ENCODE measurements around the gene C1QB. TPM values are rescaled to one million over a fixed set of nuclear protein-coding genes. Genes with fewer than 3 reads are reported as not detected.
A peak's percentile ranks its signal among the peaks of the same experiment; 100 is the strongest.

The C1QB gene, protein sequence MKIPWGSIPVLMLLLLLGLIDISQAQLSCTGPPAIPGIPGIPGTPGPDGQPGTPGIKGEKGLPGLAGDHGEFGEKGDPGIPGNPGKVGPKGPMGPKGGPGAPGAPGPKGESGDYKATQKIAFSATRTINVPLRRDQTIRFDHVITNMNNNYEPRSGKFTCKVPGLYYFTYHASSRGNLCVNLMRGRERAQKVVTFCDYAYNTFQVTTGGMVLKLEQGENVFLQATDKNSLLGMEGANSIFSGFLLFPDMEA
- total RNA-seq = 0.72 TPM in 1 of 2 replicates, not detected in the other

DNA sequence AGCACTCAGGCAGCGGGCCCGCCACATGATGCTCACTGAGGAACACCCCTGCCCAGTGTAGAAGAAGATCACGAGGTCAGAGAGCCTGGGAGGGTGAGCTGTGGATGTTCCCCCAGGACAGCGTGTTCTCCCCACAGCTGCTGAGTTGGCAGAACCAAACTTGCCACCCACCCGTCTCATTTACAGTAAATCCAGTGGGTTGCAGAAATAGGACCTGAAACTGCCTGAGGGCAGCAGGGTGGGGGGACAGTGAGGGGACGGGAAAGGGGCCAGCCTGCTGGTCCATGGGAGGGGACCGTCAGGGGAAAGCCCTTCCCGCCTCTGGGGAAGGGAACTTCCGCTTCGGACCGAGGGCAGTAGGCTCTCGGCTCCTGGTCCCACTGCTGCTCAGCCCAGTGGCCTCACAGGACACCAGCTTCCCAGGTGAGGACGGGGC is at the start of gene C1QB:
Gene C1QB, plus strand, starts transcription at position 356 of the 436 bp plus-strand sequence. CDS start 6,227 bp downstream, outside the sequence.
- TF ChIP-seq, protein P1, sequence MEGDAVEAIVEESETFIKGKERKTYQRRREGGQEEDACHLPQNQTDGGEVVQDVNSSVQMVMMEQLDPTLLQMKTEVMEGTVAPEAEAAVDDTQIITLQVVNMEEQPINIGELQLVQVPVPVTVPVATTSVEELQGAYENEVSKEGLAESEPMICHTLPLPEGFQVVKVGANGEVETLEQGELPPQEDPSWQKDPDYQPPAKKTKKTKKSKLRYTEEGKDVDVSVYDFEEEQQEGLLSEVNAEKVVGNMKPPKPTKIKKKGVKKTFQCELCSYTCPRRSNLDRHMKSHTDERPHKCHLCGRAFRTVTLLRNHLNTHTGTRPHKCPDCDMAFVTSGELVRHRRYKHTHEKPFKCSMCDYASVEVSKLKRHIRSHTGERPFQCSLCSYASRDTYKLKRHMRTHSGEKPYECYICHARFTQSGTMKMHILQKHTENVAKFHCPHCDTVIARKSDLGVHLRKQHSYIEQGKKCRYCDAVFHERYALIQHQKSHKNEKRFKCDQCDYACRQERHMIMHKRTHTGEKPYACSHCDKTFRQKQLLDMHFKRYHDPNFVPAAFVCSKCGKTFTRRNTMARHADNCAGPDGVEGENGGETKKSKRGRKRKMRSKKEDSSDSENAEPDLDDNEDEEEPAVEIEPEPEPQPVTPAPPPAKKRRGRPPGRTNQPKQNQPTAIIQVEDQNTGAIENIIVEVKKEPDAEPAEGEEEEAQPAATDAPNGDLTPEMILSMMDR (IDR thresholded peaks at IDR 0.05; ENCODE audit: extremely low read depth, low read depth, low read length) = no peak
- H3K27me3 ChIP-seq (ENCODE audit: insufficient read depth, low read length) = peaks cover 54% of the 10 kb centered on the region

DNA sequence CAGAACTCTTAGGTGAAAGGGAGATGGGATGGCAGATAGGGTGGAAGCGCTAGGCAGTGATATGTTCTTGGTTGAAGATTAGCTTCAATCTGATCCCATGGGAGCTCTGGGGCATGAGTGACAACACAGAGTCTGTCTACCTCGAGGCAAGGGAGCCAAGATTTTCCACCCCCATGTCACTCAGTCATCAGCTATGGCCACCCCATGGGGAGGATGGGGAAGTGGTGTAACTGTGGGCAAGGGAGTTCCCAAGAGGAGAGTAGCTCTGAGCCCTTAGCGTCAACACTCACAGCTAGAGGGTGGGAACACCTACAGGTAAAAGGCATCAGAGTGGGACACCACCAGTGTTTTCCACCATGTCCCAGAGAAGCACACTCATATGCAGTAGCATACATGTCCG is 46.9 kb upstream of the C1QB start:
- H2AFZ ChIP-seq (ENCODE audit: low read length) = no peak overlapping the region
- H3K4me2 ChIP-seq (ENCODE audit: insufficient read depth, low read length) = no peak overlapping the region
- H4K20me1 ChIP-seq (ENCODE audit: insufficient read depth, low read length) = no peaks in the 10 kb centered on the region
- H3K79me2 ChIP-seq (ENCODE audit: insufficient read depth, low read length) = no peaks in the 10 kb centered on the region
- no peak for DNase-seq (ENCODE audit: insufficient read length, low spot score, missing footprints)
- H3K27ac ChIP-seq (ENCODE audit: low read depth, low read length) = no peak overlapping the region
- no peaks in the 10 kb centered on the region for H3K4me1 ChIP-seq (ENCODE audit: insufficient read depth, low read length)
- H3K9me3 ChIP-seq (ENCODE audit: low read depth, low read length) = no peaks in the 10 kb centered on the region
- H3K4me3 ChIP-seq (ENCODE audit: insufficient read depth, low read length) = no peak overlapping the region
- TF ChIP-seq, protein P1 (IDR thresholded peaks at IDR 0.05; ENCODE audit: extremely low read depth, low read depth, low read length) = no peak
- no peaks in the 10 kb centered on the region for H3K36me3 ChIP-seq (ENCODE audit: insufficient read depth, low read length)
- peaks cover 19% of the 10 kb centered on the region for H3K27me3 ChIP-seq (ENCODE audit: insufficient read depth, low read length)

More for the DNA sequence above, at the start of gene C1QB:
- Histone ChIP-seq H4K20me1 (ENCODE audit: insufficient read depth, low read length) (no peaks in the 10 kb centered on the region), H3K36me3 (ENCODE audit: insufficient read depth, low read length) (no peaks in the 10 kb centered on the region), H3K4me2 (ENCODE audit: insufficient read depth, low read length) (no peak within 1 kb of the TSS), H2AFZ (ENCODE audit: low read length) (no peak within 1 kb of the TSS), H3K79me2 (ENCODE audit: insufficient read depth, low read length) (no peaks in the 10 kb centered on the region), H3K4me3 (ENCODE audit: insufficient read depth, low read length) (no peak within 1 kb of the TSS), H3K4me1 (ENCODE audit: insufficient read depth, low read length) (no peaks in the 10 kb centered on the region), H3K9me3 (ENCODE audit: low read depth, low read length) (no peaks in the 10 kb centered on the region), H3K27ac (ENCODE audit: low read depth, low read length) (no peak within 1 kb of the TSS)
- peak; percentile 57 for DNase-seq (ENCODE audit: insufficient read length, low spot score, missing footprints)

DNA sequence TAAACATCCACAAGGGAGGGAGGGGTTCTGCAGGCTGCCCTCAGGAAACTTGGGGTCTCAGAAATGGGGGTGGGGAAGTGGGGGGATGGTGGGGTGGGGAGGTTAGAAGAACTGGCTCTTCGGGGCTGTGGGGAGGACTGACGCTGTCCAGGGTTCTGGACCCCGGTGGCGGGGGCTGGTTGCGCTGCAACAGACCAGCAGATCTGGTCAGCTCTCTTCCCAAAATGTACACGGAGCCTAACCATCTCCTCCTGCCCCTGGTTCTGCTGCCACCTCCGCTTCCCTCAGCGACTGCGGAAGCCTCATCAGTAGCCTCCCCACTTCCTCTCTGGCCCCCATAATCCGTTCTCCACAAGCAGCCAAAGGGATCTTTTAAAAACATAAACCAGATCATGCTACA is 45.9 kb upstream of the C1QB start:
- Histone ChIP-seq H3K9me3 (ENCODE audit: low read depth, low read length) (no peaks in the 10 kb centered on the region), H3K4me1 (ENCODE audit: insufficient read depth, low read length) (no peaks in the 10 kb centered on the region), H3K27me3 (ENCODE audit: insufficient read depth, low read length) (peaks cover 19% of the 10 kb centered on the region), H3K4me3 (ENCODE audit: insufficient read depth, low read length) (no peak overlapping the region), H3K27ac (ENCODE audit: low read depth, low read length) (no peak overlapping the region), H2AFZ (ENCODE audit: low read length) (no peak overlapping the region), H3K79me2 (ENCODE audit: insufficient read depth, low read length) (no peaks in the 10 kb centered on the region), H3K36me3 (ENCODE audit: insufficient read depth, low read length) (no peaks in the 10 kb centered on the region), H3K4me2 (ENCODE audit: insufficient read depth, low read length) (no peak overlapping the region), H4K20me1 (ENCODE audit: insufficient read depth, low read length) (no peaks in the 10 kb centered on the region)
- TF ChIP-seq, protein P1 (IDR thresholded peaks at IDR 0.05; ENCODE audit: extremely low read depth, low read depth, low read length) = no peak
- DNase-seq (ENCODE audit: insufficient read length, low spot score, missing footprints) = peak; percentile 84

DNA sequence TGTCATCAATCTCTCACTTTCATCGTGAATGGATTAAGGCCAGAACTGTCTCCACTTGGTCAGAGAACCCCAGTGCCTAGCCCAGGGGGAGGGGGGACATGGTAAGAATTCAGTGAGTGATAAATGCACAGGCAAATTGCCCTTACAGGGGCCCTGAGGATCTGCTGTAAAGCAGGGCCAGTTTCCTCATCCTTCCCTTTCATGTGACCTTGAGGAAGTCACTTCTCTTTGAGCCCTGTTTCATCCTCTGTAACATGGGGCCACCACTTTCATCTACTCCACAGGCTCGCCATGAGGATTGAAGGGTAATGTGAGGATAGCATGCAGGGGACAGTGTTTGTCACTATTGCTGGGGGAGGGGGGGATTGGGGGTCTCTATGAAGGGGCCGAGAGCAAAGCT is 44.7 kb upstream of the C1QB start:
- no peaks in the 10 kb centered on the region for H3K9me3 ChIP-seq (ENCODE audit: low read depth, low read length)
- H3K27me3 ChIP-seq (ENCODE audit: insufficient read depth, low read length) = peaks cover 19% of the 10 kb centered on the region
- peak; percentile 31 for DNase-seq (ENCODE audit: insufficient read length, low spot score, missing footprints)
- no peak overlapping the region for H3K4me3 ChIP-seq (ENCODE audit: insufficient read depth, low read length)
- no peak overlapping the region for H3K27ac ChIP-seq (ENCODE audit: low read depth, low read length)
- TF ChIP-seq, protein P1 (IDR thresholded peaks at IDR 0.05; ENCODE audit: extremely low read depth, low read depth, low read length) = no peak
- H2AFZ ChIP-seq (ENCODE audit: low read length) = no peak overlapping the region
- H4K20me1 ChIP-seq (ENCODE audit: insufficient read depth, low read length) = no peaks in the 10 kb centered on the region
- H3K36me3 ChIP-seq (ENCODE audit: insufficient read depth, low read length) = no peaks in the 10 kb centered on the region
- no peaks in the 10 kb centered on the region for H3K4me1 ChIP-seq (ENCODE audit: insufficient read depth, low read length)
- no peak overlapping the region for H3K4me2 ChIP-seq (ENCODE audit: insufficient read depth, low read length)
- no peaks in the 10 kb centered on the region for H3K79me2 ChIP-seq (ENCODE audit: insufficient read depth, low read length)

Data from osteoblast (primary cell).